ENCODE data around the gene GLDC.

GLDC gene

GRCh38 chr9:6687180-6687579 is 41.7 kb upstream of the GLDC start:
- TF ChIP-seq SIN3A (IDR thresholded peaks at IDR 0.05; ENCODE audit: borderline replicate concordance, insufficient read depth, low read length) (no peak), REST (IDR thresholded peaks at IDR 0.05; ENCODE audit: insufficient read depth in 1 of 2, low read depth in 2 of 2, low read length in 2 of 2) (no peak), POLR2AphosphoS5 (IDR thresholded peaks at IDR 0.05; ENCODE audit: low read depth, low read length) (no peak), TAF1 (IDR thresholded peaks at IDR 0.05; ENCODE audit: borderline replicate concordance, insufficient read depth, low read length) (no peak), FOXP2 (optimal IDR thresholded peaks at IDR 0.05; ENCODE audit: borderline replicate concordance, extremely low read depth, extremely low read length, insufficient read depth) (no peak)

- TF ChIP-seq REST (IDR thresholded peaks at IDR 0.05; ENCODE audit: insufficient read depth in 1 of 2, low read depth in 2 of 2, low read length in 2 of 2) (no peak), SIN3A (IDR thresholded peaks at IDR 0.05; ENCODE audit: borderline replicate concordance, insufficient read depth, low read length) (no peak), POLR2AphosphoS5 (IDR thresholded peaks at IDR 0.05; ENCODE audit: low read depth, low read length) (no peak), FOXP2 (optimal IDR thresholded peaks at IDR 0.05; ENCODE audit: borderline replicate concordance, extremely low read depth, extremely low read length, insufficient read depth) (no peak), TAF1 (IDR thresholded peaks at IDR 0.05; ENCODE audit: borderline replicate concordance, insufficient read depth, low read length) (no peak)
Measured at GRCh38 chr9:6686396-6686795, 40.9 kb upstream of the GLDC start.

- TF ChIP-seq SIN3A (IDR thresholded peaks at IDR 0.05; ENCODE audit: borderline replicate concordance, insufficient read depth, low read length) = no peak
Measured at GRCh38 chr9:6681957-6682501, 36.5 kb upstream of the GLDC start.

GRCh38 chr9:6681147-6681956 is 35.8 kb upstream of the GLDC start:
- peak; percentile 81; the same call in 1 of the 2 replicates for TF ChIP-seq SIN3A (IDR thresholded peaks at IDR 0.05; ENCODE audit: borderline replicate concordance, insufficient read depth, low read length)
- no peak for TF ChIP-seq REST (IDR thresholded peaks at IDR 0.05; ENCODE audit: insufficient read depth in 1 of 2, low read depth in 2 of 2, low read length in 2 of 2)
- TF ChIP-seq FOXP2 (optimal IDR thresholded peaks at IDR 0.05; ENCODE audit: borderline replicate concordance, extremely low read depth, extremely low read length, insufficient read depth) = peak; percentile 51
- peak; percentile 92 for TF ChIP-seq POLR2AphosphoS5 (IDR thresholded peaks at IDR 0.05; ENCODE audit: low read depth, low read length)
- peak; percentile 44; the same call in 1 of the 2 replicates for TF ChIP-seq TAF1 (IDR thresholded peaks at IDR 0.05; ENCODE audit: borderline replicate concordance, insufficient read depth, low read length)

GRCh38 chr9:6680797-6681146 is 35.2 kb upstream of the GLDC start:
- TF ChIP-seq SIN3A (IDR thresholded peaks at IDR 0.05; ENCODE audit: borderline replicate concordance, insufficient read depth, low read length) (no peak), FOXP2 (optimal IDR thresholded peaks at IDR 0.05; ENCODE audit: borderline replicate concordance, extremely low read depth, extremely low read length, insufficient read depth) (no peak), REST (IDR thresholded peaks at IDR 0.05; ENCODE audit: insufficient read depth in 1 of 2, low read depth in 2 of 2, low read length in 2 of 2) (no peak), TAF1 (IDR thresholded peaks at IDR 0.05; ENCODE audit: borderline replicate concordance, insufficient read depth, low read length) (no peak), POLR2AphosphoS5 (IDR thresholded peaks at IDR 0.05; ENCODE audit: low read depth, low read length) (no peak)
